RWPE2 (cell line): Measurements from ENCODE around the gene CIAO2B.

ENCODE experiments used
- ATAC-seq: fragments of 200-7000 bp; cut with Tn5 transposase; 3 replicates; pipeline ENCODE4 v1.9.1; 2021; ENCODE audit warnings: low read depth
- DNase-seq: peaks from one replicate; pipeline ENCODE4 v3.0.0-alpha.2; 2020; ENCODE audit warnings: low spot score
- H3K27ac ChIP-seq: fragments of 450-650 bp; 2 replicates; pipeline ENCODE4 v1.5.1; 2017; ENCODE audit warnings: mild to moderate bottlenecking; ENCODE audit not compliant: poor library complexity, severe bottlenecking
- H3K27me3 ChIP-seq: fragments of 250-450 bp; sonication (Bioruptor Pico); 2 replicates; pipeline ENCODE4 v1.5.1; 2021; ENCODE audit warnings: mild to moderate bottlenecking, moderate library complexity; ENCODE audit not compliant: insufficient read depth, poor library complexity, severe bottlenecking
- H3K36me3 ChIP-seq: fragments of 250-450 bp; sonication (Bioruptor Pico); 2 replicates; pipeline ENCODE4 v1.5.1; 2020; ENCODE audit warnings: low read depth, mild to moderate bottlenecking, moderate library complexity
- H3K4me1 ChIP-seq: fragments of 250-450 bp; sonication (Bioruptor Pico); 2 replicates; pipeline ENCODE4 v1.5.1; 2021; ENCODE audit warnings: mild to moderate bottlenecking, moderate library complexity; ENCODE audit not compliant: insufficient read depth, poor library complexity, severe bottlenecking
- H3K4me3 ChIP-seq: fragments of 250-450 bp; sonication (Bioruptor Pico); 2 replicates; pipeline ENCODE4 v1.5.1; 2021; ENCODE audit warnings: mild to moderate bottlenecking, moderate library complexity; ENCODE audit not compliant: severe bottlenecking
- H3K9me3 ChIP-seq: fragments of 250-450 bp; sonication (Bioruptor Pico); 2 replicates; pipeline ENCODE4 v1.5.1; 2021; ENCODE audit warnings: mild to moderate bottlenecking, moderate library complexity; ENCODE audit not compliant: severe bottlenecking
- CTCF ChIP-seq: fragments of 450-650 bp; IDR thresholded peaks from one replicate; pipeline ENCODE4 v1.5.1; 2017; ENCODE audit warnings: mild to moderate bottlenecking, moderate library complexity; ENCODE audit not compliant: poor library complexity, severe bottlenecking

The CIAO2B gene

DNA sequence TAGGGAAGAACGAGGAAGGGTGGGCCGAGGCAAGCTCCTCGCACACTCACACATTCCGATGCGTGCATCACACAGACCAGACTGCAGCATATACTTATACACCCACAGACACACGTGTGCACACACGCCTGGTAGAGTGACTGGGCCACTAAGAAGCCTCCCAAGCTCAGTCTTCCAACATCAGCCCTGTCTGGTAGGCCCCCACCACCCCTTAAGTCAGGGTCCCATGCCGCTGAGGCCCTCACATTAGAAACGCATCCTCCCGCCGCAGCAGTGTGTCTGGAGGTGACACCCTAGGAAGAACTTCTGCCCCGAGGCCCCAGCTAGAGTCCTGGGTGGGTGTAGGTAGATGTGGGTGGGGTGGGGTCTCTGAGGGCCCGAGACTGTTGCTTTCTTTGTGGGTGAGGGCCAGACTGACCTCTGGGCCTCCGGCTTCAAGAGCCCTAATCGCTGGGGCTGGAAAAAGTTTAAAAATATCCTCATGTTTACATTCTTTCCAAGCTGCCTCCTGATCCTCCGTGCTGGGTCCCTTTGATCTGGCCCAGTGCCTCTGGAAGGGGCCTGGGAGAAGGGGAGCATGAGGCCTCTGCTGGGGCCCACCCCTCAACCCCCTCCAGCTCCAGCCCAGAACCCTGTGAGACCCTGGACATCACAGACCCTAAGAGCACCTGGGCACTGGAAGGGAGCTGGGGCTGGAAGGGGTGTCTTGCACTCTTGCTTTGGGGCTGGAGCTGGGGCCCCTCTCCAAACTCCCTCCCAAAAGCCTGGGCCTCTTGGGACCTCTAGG, 29.2 kb downstream of the CIAO2B start:
- no peaks in the 10 kb centered on the region for H3K9me3 ChIP-seq
- DNase-seq (peak; percentile 57), ATAC-seq (no peak)
- H3K4me1 ChIP-seq = peaks cover 4% of the 10 kb centered on the region
- no peaks in the 10 kb centered on the region for H3K27me3 ChIP-seq
- H3K4me3 ChIP-seq = no peak overlapping the region
- no peak overlapping the region for H3K27ac ChIP-seq
- no peak for TF ChIP-seq CTCF
- H3K36me3 ChIP-seq = no peaks in the 10 kb centered on the region

DNA sequence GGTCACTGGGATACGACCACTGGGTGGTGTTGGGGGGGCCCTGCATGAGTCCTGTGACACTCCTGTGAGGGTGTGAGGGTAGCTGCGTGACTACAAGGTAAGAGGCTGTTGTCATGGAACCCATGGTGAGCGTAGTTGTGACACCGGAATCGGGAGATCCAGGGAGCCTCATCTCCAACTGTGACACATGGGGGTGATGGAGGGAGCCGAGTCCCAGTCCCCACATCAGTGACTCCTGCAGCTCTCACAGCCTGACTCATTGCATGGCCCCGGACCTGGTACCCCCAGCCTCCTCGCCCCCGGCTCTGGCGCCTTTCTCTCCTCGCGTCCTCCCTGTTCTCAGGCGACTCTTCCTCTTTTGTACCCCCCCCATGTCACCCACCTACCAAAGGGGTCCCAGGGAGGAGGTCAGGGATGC, 29.8 kb downstream of the CIAO2B start:
- no peaks in the 10 kb centered on the region for H3K36me3 ChIP-seq
- no peak for TF ChIP-seq CTCF
- ATAC-seq = no peak
- H3K27ac ChIP-seq = no peak overlapping the region
- no peaks in the 10 kb centered on the region for H3K9me3 ChIP-seq
- no peak overlapping the region for H3K4me3 ChIP-seq
- H3K4me1 ChIP-seq = peaks cover 10% of the 10 kb centered on the region
- H3K27me3 ChIP-seq = no peaks in the 10 kb centered on the region
- DNase-seq = peak; percentile 42

DNA sequence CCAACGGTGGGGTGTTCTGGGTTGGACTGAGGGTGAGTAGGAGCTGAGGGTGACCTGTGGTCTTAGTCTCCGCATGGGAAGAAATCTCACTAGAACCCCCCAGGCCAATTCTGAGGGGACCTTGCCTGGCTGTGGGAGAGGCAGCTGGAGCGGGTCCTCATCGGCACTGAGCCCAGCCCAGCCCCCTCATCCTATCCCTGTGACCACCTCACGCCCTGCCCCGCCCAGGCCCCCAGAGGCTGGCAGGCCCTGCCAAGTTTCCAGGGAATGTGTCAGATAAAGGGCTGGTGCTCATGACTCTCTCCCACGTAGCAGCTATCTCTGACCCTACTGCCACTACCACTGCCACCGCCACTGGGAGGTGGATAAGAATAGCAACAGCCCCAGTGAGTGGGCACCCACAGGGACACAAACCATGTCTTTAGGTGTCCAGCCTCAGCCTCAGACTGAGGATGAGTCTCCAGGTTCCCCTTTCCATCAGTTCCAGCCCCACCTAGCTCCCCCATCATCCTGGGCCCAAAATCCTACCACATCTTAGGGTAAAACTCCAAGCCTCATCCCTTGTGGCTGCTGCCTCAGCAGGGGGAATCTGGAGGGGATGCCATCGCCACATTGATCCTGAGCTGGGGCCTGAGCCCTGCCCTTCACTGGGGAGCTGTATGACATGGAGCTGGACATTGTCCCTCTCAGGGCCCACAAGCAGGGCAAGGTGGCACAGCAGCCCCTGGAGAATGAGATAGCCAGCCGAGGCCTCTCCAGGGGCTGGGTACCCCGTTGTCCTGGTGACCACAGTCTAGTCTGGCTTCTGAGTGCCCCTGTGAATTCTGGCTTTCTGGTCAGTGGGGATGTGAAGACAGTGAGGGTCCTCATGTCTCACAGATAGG, 30.4 kb downstream of the CIAO2B start:
- no peak for TF ChIP-seq CTCF
- H3K4me1 ChIP-seq = peaks cover 11% of the 10 kb centered on the region
- ATAC-seq (no peak), DNase-seq (no peak)
- H3K4me3 ChIP-seq = no peak overlapping the region
- H3K36me3 ChIP-seq = no peaks in the 10 kb centered on the region
- H3K27me3 ChIP-seq = no peaks in the 10 kb centered on the region
- no peaks in the 10 kb centered on the region for H3K9me3 ChIP-seq
- no peak overlapping the region for H3K27ac ChIP-seq

DNA sequence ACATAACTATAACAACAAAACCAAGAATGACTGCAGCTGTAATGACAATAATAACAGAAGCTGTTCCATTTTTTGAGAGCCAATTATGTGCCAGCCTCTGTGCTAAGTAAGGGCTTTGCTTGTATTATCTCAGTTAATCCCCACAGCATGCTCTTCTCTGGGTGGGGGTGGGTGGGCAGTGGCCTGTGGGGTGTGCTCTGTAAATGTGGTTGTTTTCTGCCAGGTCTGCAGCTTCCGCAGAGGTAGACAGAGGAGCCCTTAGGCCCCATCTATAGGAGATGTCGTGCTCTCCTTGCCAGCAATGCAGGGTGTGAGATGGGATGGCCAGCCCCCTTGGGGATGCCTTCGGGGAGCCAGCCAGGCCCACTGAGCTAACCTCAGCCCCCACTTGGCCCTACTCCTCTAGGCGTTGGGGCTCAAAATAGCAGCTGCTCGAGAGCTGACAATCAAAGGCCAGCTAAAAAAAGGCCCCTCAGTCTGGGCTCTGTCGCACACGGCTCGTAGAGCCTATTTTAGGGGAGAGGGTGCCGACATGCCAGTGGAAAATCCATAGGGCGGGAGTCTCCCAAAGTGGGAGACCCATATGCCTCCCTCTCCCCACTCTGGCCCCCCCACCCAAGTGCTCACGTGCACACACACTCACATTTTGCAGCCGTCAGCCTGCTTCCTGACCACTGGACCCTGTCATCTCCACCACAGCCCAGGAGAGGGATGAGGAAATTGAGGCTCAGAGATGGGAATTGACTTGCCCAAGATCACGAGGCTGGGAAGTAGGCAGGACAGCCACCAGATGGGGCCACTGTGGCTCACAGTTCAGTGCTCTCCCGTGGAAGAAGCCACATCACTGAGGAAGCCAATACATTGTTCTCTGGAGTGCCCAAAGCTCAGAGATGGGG, 31.3 kb downstream of the CIAO2B start:
- no peaks in the 10 kb centered on the region for H3K27me3 ChIP-seq
- DNase-seq (no peak), ATAC-seq (no peak)
- no peak for TF ChIP-seq CTCF
- H3K27ac ChIP-seq = no peak overlapping the region
- no peaks in the 10 kb centered on the region for H3K9me3 ChIP-seq
- peaks cover 11% of the 10 kb centered on the region for H3K4me1 ChIP-seq
- H3K36me3 ChIP-seq = no peaks in the 10 kb centered on the region
- no peak overlapping the region for H3K4me3 ChIP-seq
